Neuron (in vitro differentiated cells): Measurements from ENCODE around the gene UBL4A.

Source experiments
- H2AFZ ChIP-seq: one replicate; pipeline ENCODE4 v1.6.1; 2013; ENCODE audit warnings: low read depth, mild to moderate bottlenecking, inconsistent platforms, low read length, moderate library complexity
- H3K27me3 ChIP-seq: one replicate; pipeline ENCODE4 v1.6.1; 2013; ENCODE audit warnings: low read length; ENCODE audit not compliant: insufficient read depth
- H3K36me3 ChIP-seq: one replicate; pipeline ENCODE4 v1.6.1; 2013; ENCODE audit warnings: low read length; ENCODE audit not compliant: insufficient read depth
- H3K4me1 ChIP-seq: one replicate; pipeline ENCODE4 v1.6.1; 2013; ENCODE audit warnings: low read length; ENCODE audit not compliant: insufficient read depth
- H3K4me3 ChIP-seq: 2 replicates; pipeline ENCODE4 v1.5.1; 2013; ENCODE audit warnings: mild to moderate bottlenecking, low read length, moderate library complexity
- H3K9me3 ChIP-seq: one replicate; pipeline ENCODE4 v1.6.1; 2013; ENCODE audit warnings: low read length

UBL4A gene

DNA sequence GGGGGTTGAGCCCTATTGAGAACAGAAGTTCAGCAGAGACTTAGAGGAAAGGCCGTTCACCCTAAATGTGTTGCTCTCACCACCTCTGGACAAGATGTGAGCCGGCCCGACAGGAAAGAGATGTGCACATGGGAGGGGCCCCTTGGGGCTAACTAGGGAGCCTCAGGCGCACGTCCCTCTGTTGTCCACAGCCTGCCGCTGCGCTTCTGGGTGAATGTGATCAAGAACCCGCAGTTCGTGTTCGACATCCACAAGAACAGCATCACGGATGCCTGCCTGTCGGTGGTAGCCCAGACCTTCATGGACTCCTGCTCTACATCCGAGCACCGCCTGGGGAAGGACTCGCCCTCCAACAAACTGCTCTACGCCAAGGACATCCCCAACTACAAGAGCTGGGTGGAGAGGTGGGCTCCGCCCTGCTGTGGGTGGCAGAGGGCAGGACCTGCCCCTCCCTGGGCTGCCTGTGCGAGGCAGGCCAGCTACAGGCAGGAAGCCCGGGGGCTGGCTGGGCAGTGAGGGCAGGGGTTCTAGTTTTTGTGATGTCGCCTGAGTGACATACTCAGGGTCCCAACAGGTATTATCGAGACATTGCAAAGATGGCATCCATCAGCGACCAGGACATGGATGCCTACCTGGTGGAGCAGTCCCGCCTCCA, 15.4 kb downstream of the UBL4A start:
- Histone ChIP-seq H3K36me3 (peaks cover 38% of the 10 kb centered on the region), H2AFZ (no peak overlapping the region), H3K9me3 (no peaks in the 10 kb centered on the region), H3K27me3 (no peaks in the 10 kb centered on the region), H3K4me3 (no peak overlapping the region), H3K4me1 (no peaks in the 10 kb centered on the region)

DNA sequence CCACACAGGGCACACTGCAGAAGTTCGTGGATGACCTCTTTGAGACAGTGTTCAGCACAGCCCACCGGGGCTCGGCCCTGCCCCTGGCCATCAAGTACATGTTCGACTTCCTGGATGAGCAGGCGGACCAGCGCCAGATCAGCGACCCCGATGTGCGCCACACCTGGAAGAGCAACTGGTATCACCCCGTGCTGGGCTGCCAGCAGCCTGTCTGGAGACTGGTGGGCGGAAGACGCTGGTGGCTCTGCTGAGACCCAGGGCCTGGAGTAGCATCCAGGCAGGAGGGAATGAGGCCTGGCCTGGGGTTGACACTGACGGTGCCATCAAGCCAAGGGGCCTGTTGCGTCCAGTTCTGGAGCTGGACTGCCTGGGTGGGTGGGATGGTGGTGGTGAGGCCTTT, 16.0 kb downstream of the UBL4A start:
- H3K4me1 ChIP-seq = no peaks in the 10 kb centered on the region
- H2AFZ ChIP-seq = no peak overlapping the region
- peaks cover 42% of the 10 kb centered on the region for H3K36me3 ChIP-seq
- no peaks in the 10 kb centered on the region for H3K9me3 ChIP-seq
- no peak overlapping the region for H3K4me3 ChIP-seq
- no peaks in the 10 kb centered on the region for H3K27me3 ChIP-seq

DNA sequence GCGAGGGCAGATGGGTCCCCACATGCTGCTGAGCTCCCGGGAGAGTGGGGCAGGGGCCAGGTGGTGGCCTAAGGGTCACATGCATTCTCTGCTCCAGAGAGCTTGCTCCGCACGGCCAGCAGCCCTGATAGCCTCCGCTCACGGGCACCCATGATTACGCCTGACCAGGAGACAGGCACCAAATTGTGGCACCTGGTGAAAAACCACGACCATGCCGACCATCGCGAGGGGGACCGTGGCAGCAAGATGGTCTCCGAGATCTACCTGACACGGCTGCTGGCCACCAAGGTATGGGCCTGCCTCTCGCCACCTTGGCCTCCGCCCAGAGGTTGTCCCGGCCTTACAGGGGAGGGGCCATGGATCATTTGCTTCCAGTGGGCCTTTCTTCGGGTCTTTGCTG, 16.5 kb downstream of the UBL4A start:
- Histone ChIP-seq H3K4me1 (no peaks in the 10 kb centered on the region), H3K36me3 (peaks cover 42% of the 10 kb centered on the region), H3K4me3 (no peak overlapping the region), H3K27me3 (no peaks in the 10 kb centered on the region), H2AFZ (no peak overlapping the region), H3K9me3 (no peaks in the 10 kb centered on the region)

DNA sequence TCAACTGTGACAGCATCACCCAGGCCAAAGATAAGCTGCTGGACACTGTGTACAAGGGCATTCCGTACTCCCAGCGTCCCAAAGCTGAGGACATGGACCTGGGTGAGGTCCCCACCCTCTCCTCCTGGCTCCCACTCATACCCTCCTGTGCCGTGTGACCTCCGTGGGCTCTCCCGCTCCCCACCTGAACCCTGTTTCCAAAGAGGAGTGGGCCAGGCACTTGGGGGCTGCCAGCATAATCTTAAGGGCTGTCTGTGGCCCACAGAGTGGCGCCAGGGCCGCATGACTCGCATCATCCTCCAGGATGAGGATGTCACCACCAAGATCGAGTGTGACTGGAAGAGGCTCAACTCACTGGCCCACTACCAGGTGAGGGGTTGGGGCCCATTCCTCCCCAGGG, 17.3 kb downstream of the UBL4A start:
- Histone ChIP-seq H3K36me3 (peaks cover 47% of the 10 kb centered on the region), H2AFZ (no peak overlapping the region), H3K9me3 (no peaks in the 10 kb centered on the region), H3K4me3 (no peak overlapping the region), H3K27me3 (no peaks in the 10 kb centered on the region), H3K4me1 (no peaks in the 10 kb centered on the region)

DNA sequence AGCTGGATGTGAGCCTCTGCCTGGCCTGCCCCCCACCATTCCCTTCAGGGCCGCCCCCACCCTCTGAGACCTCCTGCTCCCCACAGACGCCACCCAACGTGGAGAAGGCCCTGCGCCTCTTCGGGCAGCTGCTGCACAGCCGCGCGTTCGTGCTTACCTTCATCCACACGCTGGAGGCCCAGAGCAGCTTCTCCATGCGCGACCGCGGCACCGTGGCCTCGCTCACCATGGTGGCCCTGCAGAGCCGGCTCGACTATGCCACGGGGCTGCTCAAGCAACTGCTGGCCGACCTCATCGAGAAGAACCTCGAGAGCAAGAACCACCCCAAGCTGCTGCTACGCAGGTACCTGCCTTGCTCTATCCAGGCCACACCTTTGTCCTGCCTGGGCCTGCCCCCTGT, 18.2 kb downstream of the UBL4A start:
- Histone ChIP-seq H2AFZ (no peak overlapping the region), H3K9me3 (no peaks in the 10 kb centered on the region), H3K4me1 (no peaks in the 10 kb centered on the region), H3K27me3 (no peaks in the 10 kb centered on the region), H3K36me3 (peaks cover 50% of the 10 kb centered on the region), H3K4me3 (no peak overlapping the region)

GRCh38 chrX:154467556-154467955, 18.9 kb downstream of the UBL4A start:
- H3K27me3 ChIP-seq = no peaks in the 10 kb centered on the region
- H3K36me3 ChIP-seq = peaks cover 48% of the 10 kb centered on the region
- no peaks in the 10 kb centered on the region for H3K4me1 ChIP-seq
- no peak overlapping the region for H3K4me3 ChIP-seq
- H2AFZ ChIP-seq = no peak overlapping the region
- H3K9me3 ChIP-seq = no peaks in the 10 kb centered on the region

GRCh38 chrX:154466907-154467306, 19.5 kb downstream of the UBL4A start:
- Histone ChIP-seq H2AFZ (no peak overlapping the region), H3K4me3 (no peak overlapping the region), H3K36me3 (peaks cover 41% of the 10 kb centered on the region), H3K27me3 (no peaks in the 10 kb centered on the region), H3K4me1 (no peaks in the 10 kb centered on the region), H3K9me3 (no peaks in the 10 kb centered on the region)

DNA sequence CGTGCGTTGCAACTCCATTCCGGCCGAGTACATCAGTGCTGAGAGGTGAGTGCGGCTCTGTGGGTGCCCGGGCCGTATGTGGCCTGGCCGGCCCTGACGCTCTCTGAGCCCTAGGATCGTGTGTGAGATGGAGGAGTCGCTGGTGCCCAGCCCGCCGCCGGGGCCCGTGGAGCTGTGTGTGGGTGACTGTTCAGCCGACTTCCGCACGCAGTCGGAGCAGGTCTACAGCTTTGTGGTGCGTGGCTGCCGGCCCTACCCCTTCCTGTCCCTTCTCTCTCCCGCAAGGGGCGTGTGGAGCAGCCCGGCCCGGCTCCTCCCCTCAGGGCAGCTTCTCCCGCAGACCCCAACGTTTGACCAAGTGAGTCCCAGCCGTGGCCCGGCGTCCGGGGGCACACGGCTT, 20.4 kb downstream of the UBL4A start:
- Histone ChIP-seq H3K27me3 (no peaks in the 10 kb centered on the region), H3K36me3 (peaks cover 38% of the 10 kb centered on the region), H3K4me3 (no peak overlapping the region), H3K4me1 (no peaks in the 10 kb centered on the region), H3K9me3 (no peaks in the 10 kb centered on the region), H2AFZ (no peak overlapping the region)

DNA sequence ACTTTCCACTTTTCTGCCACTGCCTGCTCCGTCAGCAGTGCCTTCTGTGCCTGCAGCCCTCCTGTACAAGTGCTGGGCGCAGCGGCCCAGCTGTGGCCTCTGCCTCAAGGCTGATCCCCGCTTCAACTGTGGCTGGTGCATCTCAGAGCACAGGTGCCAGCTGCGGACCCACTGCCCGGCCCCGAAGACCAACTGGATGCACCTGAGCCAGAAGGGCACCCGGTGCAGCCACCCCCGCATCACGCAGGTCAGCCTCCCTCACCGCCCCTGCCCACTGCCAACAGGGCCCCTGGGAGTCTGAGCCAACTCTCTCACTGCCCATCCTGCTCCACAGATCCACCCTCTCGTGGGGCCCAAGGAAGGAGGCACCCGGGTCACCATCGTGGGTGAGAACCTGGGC, 20.8 kb downstream of the UBL4A start:
- Histone ChIP-seq H3K4me1 (no peaks in the 10 kb centered on the region), H3K27me3 (no peaks in the 10 kb centered on the region), H3K4me3 (no peak overlapping the region), H3K9me3 (no peaks in the 10 kb centered on the region), H2AFZ (no peak overlapping the region), H3K36me3 (peaks cover 37% of the 10 kb centered on the region)

DNA sequence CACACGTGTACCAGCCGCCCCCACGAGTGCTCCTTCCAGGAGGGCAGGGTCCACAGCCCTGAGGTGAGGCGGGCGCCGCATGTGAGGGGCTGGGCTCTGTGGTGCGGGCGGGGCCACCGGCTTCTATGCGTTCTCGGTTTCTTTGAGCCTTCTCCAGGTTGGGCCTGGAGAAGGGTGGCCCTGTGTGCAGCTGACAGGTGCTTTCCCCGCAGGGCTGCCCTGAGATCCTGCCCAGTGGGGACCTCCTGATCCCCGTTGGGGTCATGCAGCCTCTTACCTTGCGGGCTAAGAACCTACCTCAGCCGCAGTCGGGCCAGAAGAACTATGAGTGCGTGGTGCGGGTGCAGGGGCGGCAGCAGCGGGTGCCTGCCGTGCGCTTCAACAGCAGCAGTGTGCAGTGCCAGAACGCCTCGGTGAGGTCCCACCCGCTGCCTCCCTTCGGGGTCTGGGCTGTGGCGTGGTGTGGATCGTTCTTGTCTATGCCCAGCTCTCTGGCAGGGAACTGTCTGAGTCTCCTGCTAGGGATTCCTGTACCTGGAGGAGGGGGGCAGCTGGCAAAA, 21.5 kb downstream of the UBL4A start:
- Histone ChIP-seq H2AFZ (no peak overlapping the region), H3K4me3 (no peak overlapping the region), H3K36me3 (peaks cover 36% of the 10 kb centered on the region), H3K9me3 (no peaks in the 10 kb centered on the region), H3K27me3 (no peaks in the 10 kb centered on the region), H3K4me1 (peaks cover 4% of the 10 kb centered on the region)

DNA sequence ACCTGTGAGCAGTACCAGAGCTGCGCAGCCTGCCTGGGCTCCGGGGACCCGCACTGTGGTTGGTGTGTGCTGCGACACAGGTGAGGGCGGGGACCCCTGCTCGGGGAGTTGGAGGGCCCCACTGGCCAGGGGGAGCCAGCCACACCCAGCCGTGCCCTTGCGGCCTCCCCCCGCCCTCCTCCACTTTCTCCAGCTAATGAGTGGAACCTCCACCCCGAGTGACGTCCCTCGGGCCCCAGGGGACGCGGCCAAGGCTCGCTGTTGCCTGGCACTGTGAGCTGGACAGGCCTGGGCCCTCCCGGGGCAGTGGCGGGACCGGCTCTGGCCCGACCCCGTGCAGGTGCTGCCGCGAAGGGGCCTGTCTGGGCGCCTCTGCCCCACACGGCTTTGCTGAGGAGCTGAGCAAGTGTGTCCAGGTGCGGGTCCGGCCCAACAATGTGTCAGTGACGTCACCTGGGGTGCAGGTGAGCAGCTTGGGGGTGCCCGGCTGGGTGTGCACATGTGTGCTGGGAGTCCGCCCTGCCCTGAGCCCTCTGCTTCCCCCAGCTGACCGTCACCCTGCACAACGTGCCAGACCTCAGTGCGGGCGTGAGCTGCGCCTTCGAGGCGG, 22.7 kb downstream of the UBL4A start:
- no peak overlapping the region for H3K4me3 ChIP-seq
- H3K27me3 ChIP-seq = no peaks in the 10 kb centered on the region
- H3K9me3 ChIP-seq = no peaks in the 10 kb centered on the region
- H3K36me3 ChIP-seq = peaks cover 30% of the 10 kb centered on the region
- H2AFZ ChIP-seq = no peak overlapping the region
- H3K4me1 ChIP-seq = peaks cover 12% of the 10 kb centered on the region

DNA sequence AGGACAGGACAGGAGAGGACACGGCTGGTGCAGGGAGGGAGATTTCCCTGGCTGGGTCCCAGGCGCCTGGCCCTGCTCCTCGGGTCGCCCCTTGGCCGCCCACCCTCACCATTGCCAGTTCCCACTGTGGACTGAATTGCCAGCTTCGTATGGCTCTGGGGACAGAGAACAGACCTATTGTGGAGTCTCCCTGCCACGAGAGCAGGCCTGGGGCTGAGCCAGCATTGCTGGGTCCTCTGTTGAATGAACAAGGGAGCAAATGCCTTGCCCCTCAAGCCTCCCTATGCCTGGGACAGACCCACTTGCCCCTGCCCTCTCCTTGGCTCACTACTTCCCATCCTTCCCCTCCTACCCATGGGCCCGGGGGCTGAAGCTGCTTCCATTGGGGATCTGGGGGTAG, 24.0 kb downstream of the UBL4A start:
- H3K27me3 ChIP-seq = no peaks in the 10 kb centered on the region
- no peaks in the 10 kb centered on the region for H3K9me3 ChIP-seq
- no peak overlapping the region for H2AFZ ChIP-seq
- H3K4me3 ChIP-seq = no peak overlapping the region
- H3K4me1 ChIP-seq = peaks cover 12% of the 10 kb centered on the region
- peaks cover 24% of the 10 kb centered on the region for H3K36me3 ChIP-seq

- H3K4me3 ChIP-seq = no peak overlapping the region
- peaks cover 14% of the 10 kb centered on the region for H3K36me3 ChIP-seq
- peaks cover 12% of the 10 kb centered on the region for H3K4me1 ChIP-seq
These were observed 26.1 kb downstream of the UBL4A start for GRCh38 chrX:154460326-154460725.

DNA sequence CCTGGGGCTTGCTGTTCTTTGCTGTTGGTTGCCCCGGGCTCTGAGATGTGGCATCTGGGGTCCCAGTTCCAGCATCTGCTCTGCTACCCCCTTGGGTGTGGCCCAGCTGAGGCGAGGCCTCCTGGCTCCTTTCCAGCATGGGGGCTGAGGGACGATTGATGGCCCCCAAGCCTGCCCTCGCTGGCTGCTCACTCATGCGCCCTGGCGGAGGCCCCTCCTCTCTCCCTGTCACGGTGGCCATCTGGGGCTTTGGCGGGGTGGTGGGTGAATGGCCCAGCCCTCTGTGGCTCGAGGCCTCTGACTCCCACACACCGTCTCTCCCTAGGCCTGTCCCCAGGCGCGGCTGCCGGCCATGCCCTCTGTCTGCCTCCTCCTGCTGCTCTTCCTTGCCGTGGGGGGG, 26.6 kb downstream of the UBL4A start:
- no peaks in the 10 kb centered on the region for H3K9me3 ChIP-seq
- H2AFZ ChIP-seq = no peak overlapping the region
- peaks cover 12% of the 10 kb centered on the region for H3K4me1 ChIP-seq
- H3K27me3 ChIP-seq = no peaks in the 10 kb centered on the region
- peak overlapping the region; percentile 79 for H3K4me3 ChIP-seq
- H3K36me3 ChIP-seq = peaks cover 14% of the 10 kb centered on the region

More at GRCh38 chrX:154460326-154460725, 26.1 kb downstream of the UBL4A start:
- Histone ChIP-seq H3K27me3 (no peaks in the 10 kb centered on the region), H3K9me3 (no peaks in the 10 kb centered on the region), H2AFZ (no peak overlapping the region)
